NB4 (cell line): ENCODE data around the gene ARHGAP26.

Source experiments
- CTCF ChIP-seq: IDR thresholded peaks from one replicate; pipeline ENCODE4 v1.5.1; 2012; ENCODE audit warnings: low read depth, low read length
- POLR2A ChIP-seq: IDR thresholded peaks from 2 replicates; pipeline ENCODE4 v1.6.1; 2011; ENCODE audit warnings: mild to moderate bottlenecking; ENCODE audit not compliant: insufficient read length; ENCODE audit errors: extremely low read depth

GRCh38 chr5:143111799-143112198 lies 341.6 kb downstream of the ARHGAP26 start:
- TF ChIP-seq POLR2A (no peak), CTCF (no peak)
